ENCODE data around the gene MRC2. TPM values are rescaled to one million over a fixed set of nuclear protein-coding genes. Genes with fewer than 3 reads are reported as not detected.

MRC2 gene
- total RNA-seq, 1 experiment from 2014 or later = 10.7 TPM

GRCh38 chr17:62641951-62642350 lies 14.5 kb downstream of the MRC2 start:
- ATAC-seq = no peak
- no peaks in the 10 kb centered on the region for H3K9me3 ChIP-seq (ENCODE audit: control insufficient read depth in 1 of 2, insufficient read depth in 1 of 2, low read depth in 1 of 2, low read length in 2 of 2)
- H3K27me3 ChIP-seq (ENCODE audit: insufficient read depth, low read length) = no peaks in the 10 kb centered on the region
- CTCF ChIA-PET = no interaction called here
- no peaks in the 10 kb centered on the region for H3K36me3 ChIP-seq (ENCODE audit: control insufficient read depth in 1 of 2, insufficient read depth in 2 of 2, low read length in 2 of 2)
- H3K27ac ChIP-seq (ENCODE audit: low read depth, low read length) = no peak overlapping the region
- no TSS peak for BruUV-seq (replicated peaks)
- POLR2A ChIA-PET = no interaction called here
- no peak for DNase-seq (ENCODE audit: low read depth, low spot score)
- H3K79me2 ChIP-seq (ENCODE audit: insufficient read depth, low read length) = no peaks in the 10 kb centered on the region
- H3K9ac ChIP-seq (ENCODE audit: low read length) = no peak overlapping the region
- H3K4me2 ChIP-seq (ENCODE audit: low read length) = no peak overlapping the region
- no peak overlapping the region for H2AFZ ChIP-seq (ENCODE audit: low read depth, low read length, poor library complexity, severe bottlenecking)
- TF ChIP-seq ZNF274 (IDR thresholded peaks at IDR 0.05; ENCODE audit: low read depth, low read length) = no peak
- TF ChIP-seq CBX3 (IDR thresholded peaks at IDR 0.05; ENCODE audit: low read depth) = no peak
- TF ChIP-seq MAX (IDR thresholded peaks at IDR 0.05) = no peak
- no peak for TF ChIP-seq EZH2phosphoT487 (IDR thresholded peaks at IDR 0.05; ENCODE audit: borderline replicate concordance)
- TF ChIP-seq CEBPB (IDR thresholded peaks at IDR 0.05; ENCODE audit: low read depth) = no peak
- no peak for TF ChIP-seq ELF1 (IDR thresholded peaks at IDR 0.05; ENCODE audit: borderline replicate concordance, low read depth)
- TF ChIP-seq POLR2AphosphoS5 (IDR thresholded peaks at IDR 0.05; ENCODE audit: low read depth, low read length) = no peak
- no peak for TF ChIP-seq YY1 (IDR thresholded peaks at IDR 0.05; ENCODE audit: extremely low read depth, insufficient replicate concordance, low read depth, low read length)
- TF ChIP-seq EZH2 (IDR thresholded peaks at IDR 0.05) = no peak
- TF ChIP-seq REST (IDR thresholded peaks at IDR 0.05; ENCODE audit: low read depth) = no peak
- no peak for TF ChIP-seq SP1 (IDR thresholded peaks at IDR 0.05; ENCODE audit: low read depth)
- no peak for TF ChIP-seq JUND (IDR thresholded peaks at IDR 0.05)
- TF ChIP-seq, protein P1, sequence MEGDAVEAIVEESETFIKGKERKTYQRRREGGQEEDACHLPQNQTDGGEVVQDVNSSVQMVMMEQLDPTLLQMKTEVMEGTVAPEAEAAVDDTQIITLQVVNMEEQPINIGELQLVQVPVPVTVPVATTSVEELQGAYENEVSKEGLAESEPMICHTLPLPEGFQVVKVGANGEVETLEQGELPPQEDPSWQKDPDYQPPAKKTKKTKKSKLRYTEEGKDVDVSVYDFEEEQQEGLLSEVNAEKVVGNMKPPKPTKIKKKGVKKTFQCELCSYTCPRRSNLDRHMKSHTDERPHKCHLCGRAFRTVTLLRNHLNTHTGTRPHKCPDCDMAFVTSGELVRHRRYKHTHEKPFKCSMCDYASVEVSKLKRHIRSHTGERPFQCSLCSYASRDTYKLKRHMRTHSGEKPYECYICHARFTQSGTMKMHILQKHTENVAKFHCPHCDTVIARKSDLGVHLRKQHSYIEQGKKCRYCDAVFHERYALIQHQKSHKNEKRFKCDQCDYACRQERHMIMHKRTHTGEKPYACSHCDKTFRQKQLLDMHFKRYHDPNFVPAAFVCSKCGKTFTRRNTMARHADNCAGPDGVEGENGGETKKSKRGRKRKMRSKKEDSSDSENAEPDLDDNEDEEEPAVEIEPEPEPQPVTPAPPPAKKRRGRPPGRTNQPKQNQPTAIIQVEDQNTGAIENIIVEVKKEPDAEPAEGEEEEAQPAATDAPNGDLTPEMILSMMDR (IDR thresholded peaks at IDR 0.05 in 2 of 3, conservative IDR thresholded peaks at IDR 0.05 in 1 of 3; ENCODE audit: borderline replicate concordance in 1 of 3, insufficient read depth in 1 of 3, low read depth in 2 of 3, low read length in 2 of 3) = no peak
- TF ChIP-seq, protein P2, sequence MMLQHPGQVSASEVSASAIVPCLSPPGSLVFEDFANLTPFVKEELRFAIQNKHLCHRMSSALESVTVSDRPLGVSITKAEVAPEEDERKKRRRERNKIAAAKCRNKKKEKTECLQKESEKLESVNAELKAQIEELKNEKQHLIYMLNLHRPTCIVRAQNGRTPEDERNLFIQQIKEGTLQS (IDR thresholded peaks at IDR 0.05) = no peak
- TF ChIP-seq EGR1 (IDR thresholded peaks at IDR 0.05; ENCODE audit: low read depth) = no peak
- no peak for TF ChIP-seq ZBTB33 (IDR thresholded peaks at IDR 0.05; ENCODE audit: extremely low read depth, insufficient replicate concordance, low read length)
- TF ChIP-seq TCF7L2 (IDR thresholded peaks at IDR 0.05; ENCODE audit: borderline replicate concordance, extremely low read depth, insufficient read depth, insufficient read length) = no peak
- no peak for TF ChIP-seq SIN3A (IDR thresholded peaks at IDR 0.05; ENCODE audit: low read depth)
- H3K4me3 ChIP-seq (replicated peaks in 1 of 2; ENCODE audit: low read depth in 1 of 2, low read length in 2 of 2) = no peak overlapping the region
- no peaks in the 10 kb centered on the region for H4K20me1 ChIP-seq (ENCODE audit: insufficient read depth)
- H3K9me2 ChIP-seq (ENCODE audit: insufficient read depth) = no peaks in the 10 kb centered on the region
- intact Hi-C loops (cut with micrococcal nuclease) = no loop called here
- RAD21 ChIA-PET (ENCODE audit: low non-redundant PET in 1 of 2, low total read pairs in 2 of 2, uncharacterized antibody in 2 of 2, unreplicated experiment in 2 of 2) = no interaction called here
- no peaks in the 10 kb centered on the region for H3K4me1 ChIP-seq (ENCODE audit: control insufficient read depth in 1 of 2, insufficient read depth in 2 of 2, low read length in 2 of 2)
